ENCODE results near the gene SMIM1. TPM values are rescaled to one million over a fixed set of nuclear protein-coding genes. Genes with fewer than 3 reads are reported as not detected.

The SMIM1 gene
- total and polyA plus RNA-seq, 5 donors from 2014 or later, result 0.62 to 1.2 (median 0.81) TPM

DNA sequence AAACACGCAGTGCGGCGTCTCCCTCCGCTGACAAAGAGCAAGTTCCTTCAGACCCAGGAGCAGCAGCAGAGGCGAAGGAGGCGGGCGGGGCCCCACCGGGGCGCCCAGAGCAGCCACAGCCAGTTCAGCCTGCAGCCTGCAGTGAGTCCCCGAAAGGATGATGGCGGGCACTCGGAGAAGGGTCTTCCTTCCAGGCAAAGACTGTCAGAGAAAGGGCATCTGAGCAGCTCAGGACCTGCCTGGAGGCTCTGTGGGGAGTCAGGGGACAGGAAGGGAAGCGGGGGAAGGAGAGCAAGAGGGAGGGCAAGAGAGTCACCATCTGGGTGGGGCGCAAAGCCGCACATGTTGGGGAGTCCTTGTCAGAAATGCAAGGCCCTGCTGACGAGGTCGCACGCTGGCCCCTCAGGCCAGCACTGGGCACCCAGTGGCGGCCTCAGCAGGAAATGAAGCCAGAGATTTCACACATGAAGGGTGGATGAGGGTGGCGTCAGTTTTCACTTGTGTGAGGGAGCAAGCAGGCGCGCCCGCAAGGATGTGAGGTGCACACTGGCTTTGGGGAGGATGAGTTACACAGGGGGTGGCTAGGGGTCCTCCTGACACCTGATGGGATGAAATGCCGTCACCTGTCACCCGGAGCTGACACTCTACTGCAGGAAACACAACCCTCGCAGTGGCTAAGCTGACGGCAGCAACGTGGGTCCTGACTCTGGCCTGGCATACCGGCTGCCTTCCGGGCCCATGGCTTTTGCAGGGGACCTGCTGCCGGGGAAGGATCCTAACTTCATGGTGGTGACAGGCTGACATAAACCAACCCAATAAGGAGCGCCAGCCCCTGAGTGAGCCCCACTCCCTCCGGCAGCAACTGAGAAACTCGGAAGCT lies 17.1 kb downstream of the SMIM1 start:
- H3K4me1 Mint-ChIP-seq, result peaks cover 4 to 40% (median 16%) of the 10 kb centered on the region in 4 donors
- ATAC-seq (ENCODE audit: low read depth in 2 of 2) (no peak), DNase-seq (no peak)
- Histone ChIP-seq H3K27me3 (ENCODE audit: control insufficient read depth, insufficient read depth, low read length) (no peaks in the 10 kb centered on the region), H3K9me3 (ENCODE audit: control insufficient read depth in 2 of 2, low read length in 2 of 2) (no peaks in the 10 kb centered on the region), H3K4me3 (ENCODE audit: low read depth, low read length) (no peak overlapping the region), H3K27ac (ENCODE audit: insufficient read depth, low read length, poor library complexity, severe bottlenecking) (no peak overlapping the region), H3K4me1 (ENCODE audit: control insufficient read depth, insufficient read depth, low read length, poor library complexity, severe bottlenecking) (peaks cover 17% of the 10 kb centered on the region), H3K36me3 (ENCODE audit: control insufficient read depth, insufficient read depth, low read length) (peaks cover 29% of the 10 kb centered on the region)
- H3K36me3 Mint-ChIP-seq, result peaks cover 8% of the 10 kb centered on the region
- no peaks in the 10 kb centered on the region for H3K9me3 Mint-ChIP-seq
- no peaks in the 10 kb centered on the region for H3K27me3 Mint-ChIP-seq
- H3K4me3 Mint-ChIP-seq, result no peak overlapping the region
- no peak overlapping the region for H3K27ac Mint-ChIP-seq

DNA sequence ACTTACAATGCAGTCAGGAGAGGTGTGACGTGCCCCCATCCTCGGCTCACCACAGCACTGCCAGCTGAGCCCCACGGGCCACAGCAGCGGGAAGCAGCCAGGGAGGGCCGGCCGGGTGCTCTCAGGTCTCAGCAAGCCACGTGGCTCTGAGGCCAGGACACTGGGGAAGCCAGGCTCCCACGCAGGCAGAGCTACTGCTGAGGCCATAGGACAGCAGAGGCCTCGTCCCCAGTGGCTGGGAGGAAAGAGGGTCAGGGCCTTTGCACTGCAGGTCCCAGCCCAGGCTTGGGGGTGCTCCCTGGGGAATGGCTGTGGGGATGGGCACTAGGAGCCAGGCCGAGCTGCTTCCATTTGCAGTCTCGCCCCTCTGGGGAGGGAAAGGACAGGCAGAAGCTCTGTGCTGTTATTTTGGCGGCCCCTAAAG lies 18.0 kb downstream of the SMIM1 start:
- H3K27ac ChIP-seq (ENCODE audit: insufficient read depth, low read length, poor library complexity, severe bottlenecking), result no peak overlapping the region
- Mint-ChIP-seq H3K9me3 (no peaks in the 10 kb centered on the region), H3K27me3 (no peaks in the 10 kb centered on the region), H3K4me3 (no peak overlapping the region), H3K4me1 (peaks cover 5 to 48% (median 22%) of the 10 kb centered on the region in 4 donors), H3K27ac (no peak overlapping the region), H3K36me3 (peaks cover 3% of the 10 kb centered on the region)
- H3K4me3 ChIP-seq (ENCODE audit: low read depth, low read length), result no peak overlapping the region
- DNase-seq (no peak), ATAC-seq (ENCODE audit: low read depth in 2 of 2) (no peak)
- peaks cover 25% of the 10 kb centered on the region for H3K4me1 ChIP-seq (ENCODE audit: control insufficient read depth, insufficient read depth, low read length, poor library complexity, severe bottlenecking)
- no peaks in the 10 kb centered on the region for H3K9me3 ChIP-seq (ENCODE audit: control insufficient read depth in 2 of 2, low read length in 2 of 2)
- no peaks in the 10 kb centered on the region for H3K27me3 ChIP-seq (ENCODE audit: control insufficient read depth, insufficient read depth, low read length)
- H3K36me3 ChIP-seq (ENCODE audit: control insufficient read depth, insufficient read depth, low read length), result peaks cover 21% of the 10 kb centered on the region

DNA sequence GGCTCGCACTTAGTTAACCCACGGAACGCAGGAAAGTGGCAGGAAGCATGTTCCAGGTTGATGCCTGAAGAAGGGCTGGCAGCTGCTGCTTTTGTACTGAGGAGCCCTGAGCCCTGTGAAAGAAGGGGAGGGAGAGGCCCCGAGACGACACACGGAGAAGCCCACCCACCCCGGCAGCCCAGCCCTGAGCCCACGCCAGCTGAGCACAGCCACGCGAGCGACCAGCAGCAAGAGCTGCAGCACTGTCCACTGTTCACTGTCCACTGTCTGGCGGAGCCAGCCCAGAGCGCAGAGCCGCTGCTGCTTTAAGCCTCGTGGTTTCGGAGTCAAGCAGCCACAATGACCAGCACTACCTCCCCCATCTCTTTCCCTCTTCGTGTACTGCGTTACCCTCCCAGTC lies 18.4 kb downstream of the SMIM1 start:
- Mint-ChIP-seq H3K9me3 (no peaks in the 10 kb centered on the region), H3K4me1 (peaks cover 5 to 49% (median 23%) of the 10 kb centered on the region in 4 donors), H3K36me3 (peaks cover 3% of the 10 kb centered on the region), H3K27me3 (no peaks in the 10 kb centered on the region), H3K27ac (no peak overlapping the region), H3K4me3 (no peak overlapping the region)
- DNase-seq (no peak), ATAC-seq (ENCODE audit: low read depth in 2 of 2) (no peak)
- Histone ChIP-seq H3K27me3 (ENCODE audit: control insufficient read depth, insufficient read depth, low read length) (no peaks in the 10 kb centered on the region), H3K36me3 (ENCODE audit: control insufficient read depth, insufficient read depth, low read length) (peaks cover 21% of the 10 kb centered on the region), H3K4me1 (ENCODE audit: control insufficient read depth, insufficient read depth, low read length, poor library complexity, severe bottlenecking) (peaks cover 30% of the 10 kb centered on the region), H3K9me3 (ENCODE audit: control insufficient read depth in 2 of 2, low read length in 2 of 2) (no peaks in the 10 kb centered on the region), H3K4me3 (ENCODE audit: low read depth, low read length) (no peak overlapping the region), H3K27ac (ENCODE audit: insufficient read depth, low read length, poor library complexity, severe bottlenecking) (no peak overlapping the region)

DNA sequence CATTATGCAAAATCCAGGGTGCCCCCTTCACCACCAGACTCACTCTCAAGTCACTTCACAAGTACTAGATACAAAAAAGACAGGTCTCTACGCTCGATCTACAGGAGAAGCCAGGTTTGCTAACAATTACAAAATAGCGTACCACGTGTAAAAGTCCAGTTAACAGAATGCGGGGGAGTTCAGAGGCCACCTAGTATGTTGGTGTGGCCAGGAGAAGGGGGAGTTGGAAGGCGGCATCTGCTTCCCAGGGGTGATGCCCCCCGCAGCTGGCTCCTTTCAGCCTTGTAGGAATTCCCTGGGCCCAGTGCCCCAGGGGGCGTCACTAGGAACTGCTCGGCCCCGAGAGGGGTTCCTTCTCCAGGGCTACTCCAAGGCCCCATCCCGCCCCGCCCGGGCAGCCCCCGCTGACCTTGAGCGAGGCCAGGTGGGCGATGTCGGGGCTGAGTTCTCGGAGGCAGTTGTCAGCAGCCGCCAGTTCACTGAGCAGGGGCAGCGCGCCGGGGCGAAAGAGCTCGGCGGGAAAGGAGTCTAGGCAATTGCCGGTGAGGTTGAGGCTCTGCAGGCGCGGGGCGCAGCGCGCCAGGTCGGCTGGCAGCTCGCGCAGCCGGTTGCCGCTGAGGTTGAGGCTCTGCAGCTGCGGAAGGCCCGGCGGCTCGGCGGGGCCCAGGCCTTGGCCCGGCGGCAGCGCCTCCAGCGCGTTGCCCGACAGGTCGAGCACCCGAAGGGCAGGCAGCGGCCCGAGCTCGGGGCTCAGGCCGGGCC lies 23.1 kb downstream of the SMIM1 start:
- Histone ChIP-seq H3K27me3 (ENCODE audit: control insufficient read depth, insufficient read depth, low read length) (no peaks in the 10 kb centered on the region), H3K4me1 (ENCODE audit: control insufficient read depth, insufficient read depth, low read length, poor library complexity, severe bottlenecking) (peaks cover 30% of the 10 kb centered on the region), H3K9me3 (ENCODE audit: control insufficient read depth in 2 of 2, low read length in 2 of 2) (no peaks in the 10 kb centered on the region), H3K4me3 (ENCODE audit: low read depth, low read length) (peak overlapping the region; percentile 69), H3K36me3 (ENCODE audit: control insufficient read depth, insufficient read depth, low read length) (peaks cover 7% of the 10 kb centered on the region), H3K27ac (ENCODE audit: insufficient read depth, low read length, poor library complexity, severe bottlenecking) (no peak overlapping the region)
- Mint-ChIP-seq H3K4me1 (peaks cover 13 to 49% (median 29%) of the 10 kb centered on the region in 4 donors), H3K27me3 (peaks cover 1% of the 10 kb centered on the region), H3K9me3 (peaks cover 0 to 3% (median 0%) of the 10 kb centered on the region in 7 donors), H3K36me3 (peaks cover 10% of the 10 kb centered on the region), H3K27ac (peak overlapping the region in 2 of 3 donors; percentile 4 to 93), H3K4me3 (peak overlapping the region; percentile 85 to 89 (median 88))
- no peak for ATAC-seq (ENCODE audit: low read depth in 2 of 2)
- peak in 1 of 3 donors; percentile 38 for DNase-seq

DNA sequence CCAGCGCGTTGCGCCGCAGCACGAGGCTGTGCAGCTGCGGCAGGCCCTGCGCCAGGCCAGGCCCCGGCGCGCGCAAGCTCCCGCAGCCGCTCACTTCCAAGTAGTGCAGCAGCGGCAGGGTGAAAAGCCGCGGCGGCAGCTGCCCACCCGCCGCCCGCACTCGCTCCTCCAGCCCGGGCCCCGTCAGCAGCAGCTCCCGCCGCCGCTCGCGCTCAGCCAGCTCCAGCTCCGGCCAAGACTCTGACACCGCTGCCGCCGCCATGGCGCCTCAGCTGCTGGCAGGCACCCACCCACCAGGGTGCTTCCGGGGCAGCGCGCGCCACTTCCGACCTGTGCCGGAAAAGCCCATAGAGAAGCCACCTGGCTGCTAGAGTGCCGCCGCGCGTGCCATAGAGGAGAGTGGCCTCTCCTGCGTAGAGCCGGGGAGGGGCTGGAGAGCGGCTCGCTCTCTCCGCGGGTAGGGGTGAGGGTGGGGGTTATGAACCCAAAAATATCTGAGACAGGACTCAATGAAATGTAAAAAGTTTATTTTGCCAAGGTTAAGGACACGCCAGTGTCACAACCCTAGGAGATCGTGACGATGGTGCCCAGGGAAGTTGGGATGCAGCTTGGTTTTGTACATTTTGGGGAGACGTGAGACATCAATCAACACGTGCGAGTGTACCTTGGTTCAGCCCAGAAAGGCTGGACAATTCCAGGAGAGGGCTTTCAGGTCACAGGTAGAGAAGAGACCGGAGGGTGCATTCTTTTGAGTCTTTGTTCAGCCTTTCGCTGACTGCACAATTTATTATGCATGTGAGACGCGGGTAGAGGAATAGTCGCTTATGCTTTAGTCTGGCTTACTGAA lies 23.9 kb downstream of the SMIM1 start, which contains the start of gene LRRC47:
Gene LRRC47, minus strand, starts transcription at position 284 of the 847 bp plus-strand sequence. Its CDS starts 22 bp downstream, at position 262.
- ATAC-seq (ENCODE audit: low read depth in 2 of 2) (peak; percentile 100), DNase-seq (peak; percentile 92 to 95 (median 95))
- Histone ChIP-seq H3K27me3 (ENCODE audit: control insufficient read depth, insufficient read depth, low read length) (no peaks in the 10 kb centered on the region), H3K4me1 (ENCODE audit: control insufficient read depth, insufficient read depth, low read length, poor library complexity, severe bottlenecking) (peaks cover 30% of the 10 kb centered on the region), H3K4me3 (ENCODE audit: low read depth, low read length) (peak within 1 kb of the TSS; percentile 92), H3K36me3 (ENCODE audit: control insufficient read depth, insufficient read depth, low read length) (peaks cover 7% of the 10 kb centered on the region), H3K27ac (ENCODE audit: insufficient read depth, low read length, poor library complexity, severe bottlenecking) (peak within 1 kb of the TSS; percentile 28), H3K9me3 (ENCODE audit: control insufficient read depth in 2 of 2, low read length in 2 of 2) (no peaks in the 10 kb centered on the region)
- H3K9me3 Mint-ChIP-seq, result peaks cover 0 to 3% (median 0%) of the 10 kb centered on the region in 7 donors
- H3K36me3 Mint-ChIP-seq, result peaks cover 10% of the 10 kb centered on the region
- peak within 1 kb of the TSS; percentile 92 to 97 (median 93) for H3K27ac Mint-ChIP-seq
- H3K27me3 Mint-ChIP-seq, result peaks cover 9% of the 10 kb centered on the region
- H3K4me1 Mint-ChIP-seq, result peaks cover 16 to 54% (median 33%) of the 10 kb centered on the region in 4 donors
- H3K4me3 Mint-ChIP-seq, result peak within 1 kb of the TSS; percentile 89 to 98 (median 95)

DNA sequence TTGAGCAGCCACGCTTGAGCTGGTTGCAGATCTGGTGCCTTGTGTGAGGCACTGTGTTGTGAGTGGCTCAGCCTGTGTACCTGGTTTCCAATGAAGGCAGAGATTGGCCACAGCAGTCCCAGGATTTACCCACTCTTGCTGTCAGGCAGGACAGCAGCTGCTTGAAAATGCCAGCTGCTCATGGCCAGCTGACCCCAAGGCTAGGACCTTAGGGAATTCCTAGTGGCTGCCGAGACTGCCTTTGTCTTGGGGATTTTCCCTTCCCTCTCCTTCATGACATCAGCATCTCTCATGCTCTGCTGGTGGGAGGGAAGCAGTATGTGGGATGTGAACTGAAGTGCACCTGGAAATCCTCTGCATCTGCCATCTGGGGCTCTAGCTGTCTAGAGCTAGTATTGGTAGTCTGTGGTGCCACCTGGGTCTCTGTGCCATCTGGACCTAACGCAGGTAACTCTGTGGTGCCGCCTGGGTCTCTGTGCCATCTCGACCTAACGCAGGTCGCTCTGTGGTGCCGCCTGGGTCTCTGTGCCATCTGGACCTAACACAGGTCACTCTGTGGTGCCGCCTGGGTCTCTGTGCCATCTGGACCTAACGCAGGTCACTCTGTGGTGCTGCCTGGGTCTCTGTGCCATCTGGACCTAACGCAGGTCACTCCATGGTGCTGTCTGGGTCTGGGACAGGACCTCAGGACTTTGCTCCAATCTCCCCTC lies 27.6 kb downstream of the SMIM1 start:
- peaks cover 29% of the 10 kb centered on the region for H3K27me3 Mint-ChIP-seq
- no peaks in the 10 kb centered on the region for H3K36me3 ChIP-seq (ENCODE audit: control insufficient read depth, insufficient read depth, low read length)
- H3K4me3 ChIP-seq (ENCODE audit: low read depth, low read length), result no peak overlapping the region
- H3K27ac ChIP-seq (ENCODE audit: insufficient read depth, low read length, poor library complexity, severe bottlenecking), result no peak overlapping the region
- H3K4me3 Mint-ChIP-seq, result peak overlapping the region in 1 of 4 donors; percentile 65
- H3K4me1 ChIP-seq (ENCODE audit: control insufficient read depth, insufficient read depth, low read length, poor library complexity, severe bottlenecking), result peaks cover 15% of the 10 kb centered on the region
- DNase-seq (no peak), ATAC-seq (ENCODE audit: low read depth in 2 of 2) (no peak)
- H3K4me1 Mint-ChIP-seq, result peaks cover 14 to 24% (median 18%) of the 10 kb centered on the region in 4 donors
- no peak overlapping the region for H3K27ac Mint-ChIP-seq
- H3K27me3 ChIP-seq (ENCODE audit: control insufficient read depth, insufficient read depth, low read length), result peaks cover 8% of the 10 kb centered on the region
- H3K9me3 ChIP-seq (ENCODE audit: control insufficient read depth in 2 of 2, low read length in 2 of 2), result no peaks in the 10 kb centered on the region
- H3K9me3 Mint-ChIP-seq, result peaks cover 0 to 3% (median 0%) of the 10 kb centered on the region in 7 donors
- peaks cover 7% of the 10 kb centered on the region for H3K36me3 Mint-ChIP-seq

Measured in CD4-positive, CD25-positive, alpha-beta regulatory T cell (primary cell).